G401.6 (cell line): Measurements from ENCODE around the gene IER5L.
"Not testable (repeated sequence)": the region's sequence is repeated elsewhere in the genome, so short reads cannot be mapped to it uniquely, and the experiment has no call there.

Experiments
- FAIRE-seq: peaks from 2 replicates; lab custom pipeline; 2012; peaks lifted over from hg19 to GRCh38; lab: Jason Lieb, UNC

Gene IER5L

GRCh38 chr9:129202613-129203555 lies 24.8 kb upstream of the IER5L start:
- no peak for FAIRE-seq

GRCh38 chr9:129201866-129202265 lies 23.8 kb upstream of the IER5L start:
- FAIRE-seq, result no peak

- FAIRE-seq, result no peak
Measured at GRCh38 chr9:129201289-129201688, 23.2 kb upstream of the IER5L start.

- FAIRE-seq, result no peak
Measured at GRCh38 chr9:129200255-129200654, 22.2 kb upstream of the IER5L start.

GRCh38 chr9:129199044-129199435 lies 21.0 kb upstream of the IER5L start:
- no peak for FAIRE-seq

- no peak for FAIRE-seq
Measured at GRCh38 chr9:129198319-129199043, 20.4 kb upstream of the IER5L start.

- FAIRE-seq, result no peak
Measured at GRCh38 chr9:129197978-129198318, 19.9 kb upstream of the IER5L start.

- FAIRE-seq, result not testable (repeated sequence)
Measured at GRCh38 chr9:129197045-129197444, 19.0 kb upstream of the IER5L start.

- FAIRE-seq, result no peak
Measured at GRCh38 chr9:129195606-129196005, 17.5 kb upstream of the IER5L start.

- no peak for FAIRE-seq
Measured at GRCh38 chr9:129194221-129194620, 16.2 kb upstream of the IER5L start.

- FAIRE-seq, result no peak
Measured at GRCh38 chr9:129193655-129194054, 15.6 kb upstream of the IER5L start.

GRCh38 chr9:129191234-129191633 lies 13.2 kb upstream of the IER5L start:
- no peak for FAIRE-seq

GRCh38 chr9:129189971-129190370 lies 11.9 kb upstream of the IER5L start:
- FAIRE-seq, result not testable (repeated sequence)

GRCh38 chr9:129187042-129187441 lies 9.0 kb upstream of the IER5L start:
- no peak for FAIRE-seq

- FAIRE-seq, result no peak
Measured at GRCh38 chr9:129185991-129186390, 7.9 kb upstream of the IER5L start.

- FAIRE-seq, result no peak
Measured at GRCh38 chr9:129185402-129185801, 7.3 kb upstream of the IER5L start.

- FAIRE-seq, result no peak
Measured at GRCh38 chr9:129184596-129185122, 6.6 kb upstream of the IER5L start.

GRCh38 chr9:129184219-129184524 lies 6.1 kb upstream of the IER5L start:
- FAIRE-seq, result no peak

GRCh38 chr9:129183495-129184218 lies 5.6 kb upstream of the IER5L start:
- no peak for FAIRE-seq

GRCh38 chr9:129182625-129183494 lies 4.8 kb upstream of the IER5L start:
- no peak for FAIRE-seq

- no peak for FAIRE-seq
Measured at GRCh38 chr9:129182122-129182521, 4.1 kb upstream of the IER5L start.

- FAIRE-seq, result no peak
Measured at GRCh38 chr9:129181246-129181645, 3.2 kb upstream of the IER5L start.
